AG04450 (cell line): ENCODE results near the gene FAM20A. TPM values are rescaled to one million over a fixed set of nuclear protein-coding genes. Genes with fewer than 3 reads are reported as not detected.

Experiments used
- CTCF ChIA-PET: fragments of 300-600, 350-600 bp; formaldehyde crosslinking; extraction: SDS; loops from one replicate; lab custom pipeline; 2022; ENCODE audit warnings: antibody characterized with exemption, inconsistent platforms; lab: Charles Lee
- POLR2A ChIA-PET: fragments of 350-600 bp; formaldehyde crosslinking; extraction: SDS; loops from one replicate; lab custom pipeline; 2021; ENCODE audit warnings: antibody characterized with exemption, inconsistent platforms; lab: Yijun Ruan, JAX
- DNase-seq: peaks from one replicate; pipeline ENCODE4 v3.0.0-alpha.2; 2011; ENCODE audit warnings: low read depth, low spot score
- H3K27ac ChIP-seq: one replicate; pipeline ENCODE4 v1.5.1; 2012; ENCODE audit warnings: low read depth, low read length, control low read depth
- H3K27me3 ChIP-seq: one replicate; pipeline ENCODE4 v1.6.0; 2012; ENCODE audit warnings: low read length; ENCODE audit not compliant: control insufficient read depth, insufficient read depth
- H3K4me3 ChIP-seq: 2 replicates; pipeline ENCODE4 v1.5.1; 2011; ENCODE audit warnings: mild to moderate bottlenecking, low read depth, low read length, control low read depth
- H3K9me3 ChIP-seq: 2 replicates; pipeline ENCODE4 v1.5.1; 2012; ENCODE audit warnings: low read length; ENCODE audit not compliant: control insufficient read depth, insufficient read depth
- polyA plus RNA-seq: library from polyadenylated mRNA; depleted of rRNA; stranded (reverse); fragments of >200 nt; gene quantifications from 2 replicates; pipeline ENCODE4 v1.2.3, GENCODE V29; 2011
- TF ChIP-seq, protein P1 (sequence below): IDR thresholded peaks from 2 replicates; pipeline ENCODE4 v1.5.1; 2011; ENCODE audit warnings: low read depth, low read length, control low read depth, inconsistent platforms

The FAM20A gene
- polyA plus RNA-seq, 1 experiment: not detected

- Histone ChIP-seq H3K27me3 (peaks cover 2% of the 10 kb centered on the region), H3K27ac (no peak overlapping the region), H3K9me3 (no peaks in the 10 kb centered on the region), H3K4me3 (no peak overlapping the region)
- DNase-seq: no peak
- TF ChIP-seq, protein P1, sequence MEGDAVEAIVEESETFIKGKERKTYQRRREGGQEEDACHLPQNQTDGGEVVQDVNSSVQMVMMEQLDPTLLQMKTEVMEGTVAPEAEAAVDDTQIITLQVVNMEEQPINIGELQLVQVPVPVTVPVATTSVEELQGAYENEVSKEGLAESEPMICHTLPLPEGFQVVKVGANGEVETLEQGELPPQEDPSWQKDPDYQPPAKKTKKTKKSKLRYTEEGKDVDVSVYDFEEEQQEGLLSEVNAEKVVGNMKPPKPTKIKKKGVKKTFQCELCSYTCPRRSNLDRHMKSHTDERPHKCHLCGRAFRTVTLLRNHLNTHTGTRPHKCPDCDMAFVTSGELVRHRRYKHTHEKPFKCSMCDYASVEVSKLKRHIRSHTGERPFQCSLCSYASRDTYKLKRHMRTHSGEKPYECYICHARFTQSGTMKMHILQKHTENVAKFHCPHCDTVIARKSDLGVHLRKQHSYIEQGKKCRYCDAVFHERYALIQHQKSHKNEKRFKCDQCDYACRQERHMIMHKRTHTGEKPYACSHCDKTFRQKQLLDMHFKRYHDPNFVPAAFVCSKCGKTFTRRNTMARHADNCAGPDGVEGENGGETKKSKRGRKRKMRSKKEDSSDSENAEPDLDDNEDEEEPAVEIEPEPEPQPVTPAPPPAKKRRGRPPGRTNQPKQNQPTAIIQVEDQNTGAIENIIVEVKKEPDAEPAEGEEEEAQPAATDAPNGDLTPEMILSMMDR: no peak
- ChIA-PET POLR2A (no interaction called here), CTCF (interaction anchor here (0.5 to 1.1 kb wide), 2 partner anchors 94 to 126 kb away, joined by 3 to 5 read pairs; no protein-coding TSS in a partner anchor)
Observed at GRCh38 chr17:68627956-68628575, 26.9 kb upstream of the FAM20A start.

DNA sequence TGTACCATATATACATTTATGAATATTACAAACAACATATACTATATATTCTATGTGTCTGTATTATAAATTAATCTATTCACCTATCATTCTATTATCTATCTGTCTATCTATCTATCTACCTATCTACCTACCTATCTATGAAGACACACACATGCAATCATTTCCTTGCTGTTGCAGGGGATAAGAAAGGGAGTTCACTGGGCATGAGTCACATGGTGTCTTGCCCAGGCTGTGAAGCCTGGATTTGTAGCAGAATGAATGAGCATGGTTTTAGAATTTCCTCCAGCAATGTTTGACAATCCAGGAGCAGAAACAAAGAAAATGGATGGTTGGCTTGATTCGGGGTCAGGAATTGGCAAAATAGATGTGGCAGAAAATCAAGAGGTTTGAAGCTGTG lies 23.2 kb upstream of the FAM20A start:
- CTCF ChIA-PET: interaction anchor here (1.1 kb wide), 1 partner anchor 148 kb away, joined by 3 read pairs; no protein-coding TSS in a partner anchor

DNA sequence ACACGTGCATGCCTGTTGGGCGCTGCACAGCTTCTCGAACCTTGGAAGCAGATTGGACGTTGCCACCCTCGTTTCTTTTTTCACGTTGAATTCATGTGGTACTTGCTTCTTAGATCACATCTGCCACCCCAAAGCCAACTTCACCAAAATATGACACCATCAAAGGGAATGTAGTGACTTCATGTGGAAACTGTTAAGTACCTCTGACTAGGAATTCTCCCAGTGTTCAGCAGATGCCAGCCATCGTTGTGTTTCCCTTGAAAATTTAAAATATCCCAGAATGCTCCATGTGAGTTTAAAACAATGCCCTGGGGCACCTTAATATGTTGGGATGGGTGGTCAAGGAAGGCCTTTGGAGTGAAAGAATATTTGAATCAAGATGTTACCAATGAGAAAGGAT lies 22.6 kb upstream of the FAM20A start:
- TF ChIP-seq, protein P1: no peak
- H3K9me3 ChIP-seq: no peaks in the 10 kb centered on the region
- POLR2A ChIA-PET: no interaction called here

More for the DNA sequence above, 23.2 kb upstream of the FAM20A start:
- no peaks in the 10 kb centered on the region for H3K9me3 ChIP-seq
- TF ChIP-seq, protein P1: no peak
- POLR2A ChIA-PET: no interaction called here
- H3K4me3 ChIP-seq: no peak overlapping the region
- peaks cover 2% of the 10 kb centered on the region for H3K27me3 ChIP-seq
- DNase-seq: no peak
- no peak overlapping the region for H3K27ac ChIP-seq

GRCh38 chr17:68622423-68622822 lies 21.3 kb upstream of the FAM20A start:
- Histone ChIP-seq H3K4me3 (no peak overlapping the region), H3K27me3 (peaks cover under 1% of the 10 kb centered on the region), H3K9me3 (no peaks in the 10 kb centered on the region), H3K27ac (no peak overlapping the region)
- TF ChIP-seq, protein P1: no peak
- ChIA-PET POLR2A (interaction anchor here (0.6 kb wide), 1 partner anchor 59 kb away, joined by 4 read pairs; no protein-coding TSS in a partner anchor), CTCF (no interaction called here)
- DNase-seq: no peak

More for the DNA sequence above, 22.6 kb upstream of the FAM20A start:
- Histone ChIP-seq H3K27ac (no peak overlapping the region), H3K27me3 (peaks cover 2% of the 10 kb centered on the region), H3K4me3 (no peak overlapping the region)
- CTCF ChIA-PET: no interaction called here
- DNase-seq: no peak

GRCh38 chr17:68621065-68621464 lies 19.9 kb upstream of the FAM20A start:
- no peaks in the 10 kb centered on the region for H3K27me3 ChIP-seq
- H3K9me3 ChIP-seq: no peaks in the 10 kb centered on the region
- POLR2A ChIA-PET: no interaction called here
- CTCF ChIA-PET: no interaction called here
- no peak overlapping the region for H3K27ac ChIP-seq
- no peak overlapping the region for H3K4me3 ChIP-seq
- no peak for DNase-seq
- TF ChIP-seq, protein P1: no peak
